HEK293 (cell line): Measurements from ENCODE around the gene LENEP.

Source experiments
- CTCF ChIA-PET: fragments of 350-600 bp; formaldehyde crosslinking; extraction: SDS; loops from one replicate; lab custom pipeline; 2021; ENCODE audit warnings: antibody characterized with exemption; lab: Yijun Ruan, JAX
- POLR2A ChIA-PET: fragments of 300-600 bp; formaldehyde crosslinking; extraction: SDS; loops from one replicate; lab custom pipeline; 2020; ENCODE audit warnings: antibody characterized with exemption, inconsistent platforms; lab: Yijun Ruan, JAX
- H3K27ac ChIP-seq: fragments of 200-500 bp; sonication (Bioruptor generic); 2 replicates; pipeline ENCODE4 v1.5.1; 2014; ENCODE audit warnings: low read depth, low read length, control low read depth, inconsistent platforms; ENCODE audit errors: extremely low read depth
- H3K36me3 ChIP-seq, 2 experiments: fragments of 200-500 bp in 1 of 2; sonication (Bioruptor generic) in 1 of 2; 1 replicate in 1 of 2; 2 replicates in 1 of 2; pipeline ENCODE4 v1.5.1; 2014 to 2017; ENCODE audit warnings: inconsistent platforms in 2 of 2, low read length in 2 of 2; ENCODE audit not compliant: control insufficient read depth in 2 of 2, insufficient read depth in 1 of 2
- H3K4me1 ChIP-seq: fragments of 200-500 bp; sonication (Bioruptor generic); 2 replicates; pipeline ENCODE4 v1.5.1; 2014; ENCODE audit warnings: mild to moderate bottlenecking, low read length, inconsistent platforms; ENCODE audit not compliant: control insufficient read depth, insufficient read depth
- H3K4me3 ChIP-seq: 2 replicates; pipeline ENCODE4 v1.5.1; 2011; ENCODE audit warnings: low read depth, mild to moderate bottlenecking, control low read depth, low read length, moderate library complexity
- H3K9me3 ChIP-seq: fragments of 200-500 bp; sonication (Bioruptor generic); 2 replicates; pipeline ENCODE4 v1.5.1; 2014; ENCODE audit warnings: low read depth, low read length, inconsistent platforms; ENCODE audit not compliant: control insufficient read depth, insufficient read depth
- BCL11A ChIP-seq: fragments of 450-650 bp; formaldehyde crosslinking; IDR thresholded peaks from 2 replicates; pipeline ENCODE4 v1.5.1; 2016; ENCODE audit warnings: low read depth, missing biosample characterization, missing genetic modification characterization
- PATZ1 ChIP-seq: fragments of 450-650 bp; formaldehyde crosslinking; IDR thresholded peaks from 2 replicates; pipeline ENCODE4 v1.5.1; 2016; ENCODE audit warnings: missing biosample characterization, missing genetic modification characterization
- PRDM10 ChIP-seq: fragments of 450-650 bp; formaldehyde crosslinking; IDR thresholded peaks from 2 replicates; pipeline ENCODE4 v1.5.1; 2016; ENCODE audit warnings: missing biosample characterization, missing genetic modification characterization
- ZBTB20 ChIP-seq: fragments of 450-650 bp; formaldehyde crosslinking; IDR thresholded peaks from 2 replicates; pipeline ENCODE4 v1.5.1; 2016; ENCODE audit warnings: missing biosample characterization, missing genetic modification characterization
- ZBTB26 ChIP-seq: fragments of 450-650 bp; formaldehyde crosslinking; optimal IDR thresholded peaks from 2 replicates; pipeline ENCODE3; 2016; ENCODE audit warnings: missing biosample characterization, mild to moderate bottlenecking, missing genetic modification characterization
- ZEB2 ChIP-seq: fragments of 450-650 bp; formaldehyde crosslinking; IDR thresholded peaks from 2 replicates; pipeline ENCODE4 v1.5.1; 2016; ENCODE audit warnings: missing biosample characterization, missing genetic modification characterization
- ZNF10 ChIP-seq: fragments of 450-650 bp; formaldehyde crosslinking; IDR thresholded peaks from 2 replicates; pipeline ENCODE4 v1.5.1; 2017; ENCODE audit warnings: missing biosample characterization, missing genetic modification characterization
- ZNF146 ChIP-seq: fragments of 450-650 bp; formaldehyde crosslinking; IDR thresholded peaks from 2 replicates; pipeline ENCODE4 v1.5.1; 2016; ENCODE audit warnings: missing biosample characterization, missing genetic modification characterization
- ZNF266 ChIP-seq: fragments of 450-650 bp; formaldehyde crosslinking; IDR thresholded peaks from 2 replicates; pipeline ENCODE4 v1.5.1; 2016; ENCODE audit warnings: missing biosample characterization, missing genetic modification characterization, low read depth
- ZNF398 ChIP-seq: fragments of 450-650 bp; formaldehyde crosslinking; IDR thresholded peaks from 2 replicates; pipeline ENCODE4 v1.5.1; 2017; ENCODE audit warnings: missing biosample characterization, missing genetic modification characterization
- ZNF433 ChIP-seq: fragments of 450-650 bp; formaldehyde crosslinking; IDR thresholded peaks from 2 replicates; pipeline ENCODE4 v1.5.1; 2016; ENCODE audit warnings: missing biosample characterization, missing genetic modification characterization, low read depth
- ZNF518A ChIP-seq: fragments of 450-650 bp; formaldehyde crosslinking; conservative IDR thresholded peaks from 2 replicates; pipeline ENCODE4 v1.5.1; 2016; ENCODE audit warnings: low read depth, missing biosample characterization, missing genetic modification characterization
- ZNF707 ChIP-seq: fragments of 450-650 bp; formaldehyde crosslinking; IDR thresholded peaks from 2 replicates; pipeline ENCODE4 v1.5.1; 2016; ENCODE audit warnings: missing biosample characterization, missing genetic modification characterization
- ZNF747 ChIP-seq: fragments of 450-650 bp; formaldehyde crosslinking; IDR thresholded peaks from 2 replicates; pipeline ENCODE4 v1.5.1; 2016; ENCODE audit warnings: missing biosample characterization, missing genetic modification characterization
- ZNF837 ChIP-seq: fragments of 450-650 bp; formaldehyde crosslinking; IDR thresholded peaks from 2 replicates; pipeline ENCODE4 v1.5.1; 2016; ENCODE audit warnings: missing biosample characterization, missing genetic modification characterization

The LENEP gene

GRCh38 chr1:155003766-155004351, 10.5 kb downstream of the LENEP start (continued):
- TF ChIP-seq ZNF146 (no peak; the same call in 1 of the 2 replicates), ZNF747 (tag by site-specific recombination) (no peak), ZNF433 (no peak), ZNF837 (no peak), PRDM10 (tag by site-specific recombination) (peak; percentile 92)
- TF ChIP-seq, all 188 proteins: peak for 25

- peak overlapping the region; percentile 50 for H3K4me3 ChIP-seq
- no peaks in the 10 kb centered on the region for H3K36me3 ChIP-seq
- H3K27ac ChIP-seq, result peak overlapping the region; percentile 87; the same call in 1 of the 2 replicates
- POLR2A ChIA-PET, result interaction anchor here (0.9 to 2.1 kb wide), 4 partner anchors 8 to 43 kb away, joined by 3 to 9 read pairs (median 6); partner anchors contain the start of genes FLAD1 and PYGO2
- peaks cover 13% of the 10 kb centered on the region for H3K4me1 ChIP-seq
- H3K9me3 ChIP-seq, result no peaks in the 10 kb centered on the region
- CTCF ChIA-PET, result interaction anchor here (1.2 to 2.1 kb wide), 3 partner anchors 12 to 81 kb away, joined by 3 to 11 read pairs (median 5); partner anchors contain the start of gene ADAM15
- TF ChIP-seq PATZ1 (tag by site-specific recombination) (peak; percentile 84), ZBTB26 (tag by site-specific recombination) (no peak), ZNF398 (tag by site-specific recombination) (peak; percentile 12; the same call in 1 of the 2 replicates), ZNF707 (tag by site-specific recombination) (no peak), ZBTB20 (0 out of 2 replicates have a peak, but pooled peaks have one; percentile 34), ZEB2 (tag by site-specific recombination) (peak; percentile 48; the same call in 1 of the 2 replicates), ZNF10 (tag by site-specific recombination) (peak; percentile 83; the same call in 1 of the 2 replicates), ZNF518A (0 out of 2 replicates have a peak, but pooled peaks have one; percentile 9), ZNF266 (tag by site-specific recombination) (peak; percentile 23; the same call in 1 of the 2 replicates), PRDM10 (tag by site-specific recombination) (peak; percentile 75; the same call in 1 of the 2 replicates), BCL11A (tag by site-specific recombination) (0 out of 2 replicates have a peak, but pooled peaks have one; percentile 32)
Observed at GRCh38 chr1:155004352-155005075, 11.1 kb downstream of the LENEP start.
